A673 (cell line): ENCODE data around the gene RUNX2.

Experiments
- CTCF ChIP-seq: fragments of 300-800, 200-600 bp; sonication (generic); conservative IDR thresholded peaks from 2 replicates; pipeline ENCODE4 v1.5.1; 2017; ENCODE audit warnings: low read depth, mild to moderate bottlenecking, antibody characterized with exemption, low read length, moderate library complexity, mixed read lengths
- EZH2 ChIP-seq: fragments of 200-600 bp; sonication (generic); IDR thresholded peaks from 2 replicates; pipeline ENCODE4 v1.6.1; 2017; ENCODE audit warnings: borderline replicate concordance, low read depth, mild to moderate bottlenecking, mixed read lengths, antibody characterized with exemption, low read length; ENCODE audit not compliant: poor library complexity, severe bottlenecking

- TF ChIP-seq CTCF (no peak), EZH2 (no peak)
These were observed 141.5 kb downstream of the RUNX2 start for GRCh38 chr6:45469663-45470062.
